GM18499 (cell line): ENCODE results near the gene GMPS.

Source experiments
- ATAC-seq: cut with Tn5 transposase; IDR thresholded peaks from one replicate; pipeline ENCODE4 v1.9.1; 2021; ENCODE audit warnings: moderate number of reproducible peaks; ENCODE audit not compliant: insufficient read depth, unreplicated experiment

The GMPS gene

GRCh38 chr3:155989536-155989935 is 119.1 kb downstream of the GMPS start:
- no peak for ATAC-seq

DNA sequence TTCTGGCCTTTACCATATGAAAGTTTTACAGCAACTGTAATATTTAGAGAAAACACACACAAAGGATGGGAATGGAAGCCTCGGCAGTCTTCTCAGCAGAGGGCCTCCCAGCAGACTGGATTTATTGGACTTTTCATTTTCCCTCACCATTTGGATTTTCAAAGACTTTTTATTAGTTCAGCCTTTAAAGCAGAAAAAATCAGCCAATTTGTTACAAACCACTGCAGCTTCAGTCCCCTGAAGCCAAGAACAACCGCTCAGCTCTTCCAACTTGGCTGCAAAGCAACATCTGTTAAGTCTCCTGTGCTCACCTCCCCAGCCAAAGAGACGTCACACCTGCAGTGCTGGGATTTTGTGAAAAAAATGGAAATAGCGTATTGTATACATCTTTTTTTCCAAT is 120.8 kb downstream of the GMPS start:
- no peak for ATAC-seq

DNA sequence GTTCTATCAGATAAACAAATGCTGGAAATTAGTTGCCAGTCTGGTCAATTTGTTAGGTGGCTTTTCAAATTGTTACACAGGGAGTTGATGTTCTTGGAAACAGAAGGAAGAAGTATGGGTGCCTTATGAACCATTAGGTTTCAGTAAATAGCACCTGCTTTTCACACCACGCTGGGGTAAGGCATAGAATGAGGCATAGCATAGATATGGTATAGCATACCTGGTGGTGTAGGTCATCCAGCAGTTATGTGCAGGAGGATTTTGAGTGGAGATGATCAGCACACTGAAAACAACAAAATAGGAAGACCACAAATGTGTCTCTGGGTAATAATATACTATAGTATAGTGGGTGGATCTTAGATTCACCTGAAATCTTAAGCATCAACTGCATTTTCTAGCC is 121.4 kb downstream of the GMPS start:
- ATAC-seq, result no peak
